ENCODE measurements around the gene STK32C. TPM values are rescaled to one million over a fixed set of nuclear protein-coding genes. Genes with fewer than 3 reads are reported as not detected.

The STK32C gene
- total and polyA plus RNA-seq, 7 donors = 3.6 to 11.7 (median 6.6) TPM

GRCh38 chr10:132350946-132351345 is 43.2 kb upstream of the STK32C start:
- Histone ChIP-seq H3K27ac (no peak overlapping the region), H3K4me3 (no peak overlapping the region), H3K36me3 (ENCODE audit: insufficient read depth in 1 of 2, low read depth in 1 of 2) (no peaks in the 10 kb centered on the region), H3K4me1 (no peaks in the 10 kb centered on the region), H3K9me3 (no peaks in the 10 kb centered on the region), H3K27me3 (ENCODE audit: insufficient read depth in 3 of 3, low read length in 2 of 3) (no peaks in the 10 kb centered on the region)
- intact Hi-C loops (cut with DNase I) = loop anchor here in 1 of 2 donors (5.0 kb wide), 1 partner anchor 44 kb away; the partner anchor contains the start of gene STK32C
- no peak for TF ChIP-seq CTCF (IDR thresholded peaks at IDR 0.05)
- 94 to 95% (median 95%) methylated on average over 17 of the region's 17 CpGs for WGBS, 3 donors
- DNase-seq (peak in 1 of 2 donors; percentile 37), ATAC-seq (no peak)

DNA sequence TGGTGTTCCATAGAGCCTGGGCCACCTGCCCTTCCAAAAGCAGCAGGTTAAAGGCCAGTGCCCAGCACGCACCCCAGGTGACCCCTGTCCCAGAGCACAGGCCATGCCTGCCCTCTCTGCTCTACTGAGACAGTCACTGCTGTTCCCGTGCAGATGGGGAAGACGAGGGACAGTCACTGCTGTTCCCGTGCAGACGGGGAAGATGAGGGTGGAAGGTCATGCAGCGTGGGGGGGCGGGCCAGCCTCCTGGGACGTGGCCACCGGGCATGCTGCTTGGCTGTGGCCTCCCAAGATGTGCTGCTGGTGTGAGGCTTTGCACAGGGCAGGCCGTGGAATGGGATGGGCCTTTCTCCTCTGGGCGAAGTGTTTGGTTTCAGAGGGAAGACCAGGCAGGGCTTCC is 42.6 kb upstream of the STK32C start:
- Histone ChIP-seq H3K4me1 (no peaks in the 10 kb centered on the region), H3K9me3 (no peaks in the 10 kb centered on the region), H3K36me3 (ENCODE audit: insufficient read depth in 1 of 2, low read depth in 1 of 2) (no peaks in the 10 kb centered on the region), H3K27me3 (ENCODE audit: insufficient read depth in 3 of 3, low read length in 2 of 3) (no peaks in the 10 kb centered on the region), H3K4me3 (no peak overlapping the region), H3K27ac (no peak overlapping the region)
- WGBS, 3 donors = 75 to 82% (median 77%) methylated on average over 11 of the region's 11 CpGs
- ATAC-seq = no peak
- peak in 1 of 2 donors; percentile 36 for DNase-seq
- TF ChIP-seq CTCF (IDR thresholded peaks at IDR 0.05) = no peak
- intact Hi-C loops (cut with DNase I) = loop anchor here in 1 of 2 donors (5.0 kb wide), 1 partner anchor 43 kb away; the partner anchor contains the start of gene STK32C

DNA sequence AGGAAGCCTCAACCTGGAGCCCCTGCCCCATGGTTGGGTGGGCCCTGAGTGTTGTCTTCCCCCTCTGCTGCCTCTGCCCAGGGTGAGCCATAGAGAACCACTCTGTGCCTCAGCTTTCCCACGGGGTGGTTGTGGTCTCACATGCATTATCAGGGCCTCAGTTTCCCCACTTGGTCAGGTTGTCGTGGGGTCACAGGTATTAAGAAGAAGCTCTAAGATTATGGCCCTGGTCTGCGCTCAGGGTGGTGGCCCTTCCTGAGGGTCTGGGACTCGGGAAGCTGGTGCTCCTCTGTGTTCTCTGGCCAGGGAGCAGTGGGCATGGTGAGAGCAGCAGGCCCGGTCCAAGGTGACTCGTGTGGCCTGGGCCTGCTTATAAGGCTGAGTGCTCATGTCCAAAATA is 42.0 kb upstream of the STK32C start:
- no peak for ATAC-seq
- peaks cover 0 to 2% of the 10 kb centered on the region in 2 donors for H3K36me3 ChIP-seq (ENCODE audit: insufficient read depth in 1 of 2, low read depth in 1 of 2)
- DNase-seq = peak in 1 of 2 donors; percentile 33
- intact Hi-C loops (cut with DNase I) = loop anchor here in 1 of 2 donors (5.0 kb wide), 1 partner anchor 42 kb away; the partner anchor contains the start of gene STK32C
- H3K4me3 ChIP-seq = no peak overlapping the region
- H3K27ac ChIP-seq = no peak overlapping the region
- H3K9me3 ChIP-seq = no peaks in the 10 kb centered on the region
- 87 to 93% (median 88%) methylated on average over 6 of the region's 6 CpGs for WGBS, 3 donors
- no peak for TF ChIP-seq CTCF (IDR thresholded peaks at IDR 0.05)
- H3K27me3 ChIP-seq (ENCODE audit: insufficient read depth in 3 of 3, low read length in 2 of 3) = no peaks in the 10 kb centered on the region
- H3K4me1 ChIP-seq = no peaks in the 10 kb centered on the region

DNA sequence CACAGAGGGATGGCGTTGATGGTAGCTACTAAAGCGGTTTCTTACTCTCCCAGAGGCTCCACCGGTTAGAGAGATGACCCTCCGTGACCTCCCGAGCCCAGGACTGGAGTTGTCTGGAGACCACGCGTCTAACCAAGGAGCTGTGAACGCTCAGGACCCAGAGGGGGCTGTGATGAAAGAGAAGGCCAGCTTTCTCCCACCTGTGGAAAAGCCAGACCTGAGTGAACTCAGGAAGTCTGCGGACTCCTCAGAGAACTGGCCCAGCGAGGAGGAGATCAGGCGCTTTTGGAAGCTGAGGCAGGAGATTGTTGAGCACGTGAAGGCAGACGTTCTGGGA is 40.1 kb upstream of the STK32C start:
- WGBS, 3 donors = 82 to 92% (median 82%) methylated on average over 13 of the region's 13 CpGs
- peaks cover 0 to 11% of the 10 kb centered on the region in 2 donors for H3K36me3 ChIP-seq (ENCODE audit: insufficient read depth in 1 of 2, low read depth in 1 of 2)
- ATAC-seq (no peak), DNase-seq (no peak)
- TF ChIP-seq CTCF (IDR thresholded peaks at IDR 0.05) = no peak
- no peak overlapping the region for H3K27ac ChIP-seq
- H3K9me3 ChIP-seq = no peaks in the 10 kb centered on the region
- no peak overlapping the region for H3K4me3 ChIP-seq
- H3K4me1 ChIP-seq = no peaks in the 10 kb centered on the region
- H3K27me3 ChIP-seq (ENCODE audit: insufficient read depth in 3 of 3, low read length in 2 of 3) = no peaks in the 10 kb centered on the region
- intact Hi-C loops (cut with DNase I) = no loop called here
